ENCODE measurements around the gene ACBD6. TPM values are rescaled to one million over a fixed set of nuclear protein-coding genes. Genes with fewer than 3 reads are reported as not detected.

Gene ACBD6
- total RNA-seq, 1 donor from 2014 or later: 49.8 TPM

- intact Hi-C loops (cut with micrococcal nuclease): no loop called here
- Mint-ChIP-seq H3K27ac (no peak overlapping the region), H3K4me3 (no peak overlapping the region), H3K36me3 (ENCODE audit: low read depth) (peaks cover 9% of the 10 kb centered on the region), H3K4me1 (peaks cover 7% of the 10 kb centered on the region), H3K9me3 (peaks cover 6% of the 10 kb centered on the region), H3K27me3 (no peaks in the 10 kb centered on the region)
- no peak for DNase-seq
Observed at GRCh38 chr1:180372728-180373127, 129.6 kb downstream of the ACBD6 start.

- intact Hi-C loops (cut with micrococcal nuclease): no loop called here
- Mint-ChIP-seq H3K4me3 (no peak overlapping the region), H3K9me3 (no peaks in the 10 kb centered on the region), H3K4me1 (peaks cover 7% of the 10 kb centered on the region), H3K27me3 (no peaks in the 10 kb centered on the region), H3K36me3 (ENCODE audit: low read depth) (no peaks in the 10 kb centered on the region), H3K27ac (no peak overlapping the region)
- DNase-seq: no peak
Observed at GRCh38 chr1:180370597-180370996, 131.8 kb downstream of the ACBD6 start.

GRCh38 chr1:180370188-180370587 is 132.2 kb downstream of the ACBD6 start:
- H3K4me1 Mint-ChIP-seq: peaks cover 7% of the 10 kb centered on the region
- H3K27me3 Mint-ChIP-seq: no peaks in the 10 kb centered on the region
- H3K9me3 Mint-ChIP-seq: no peaks in the 10 kb centered on the region
- H3K27ac Mint-ChIP-seq: no peak overlapping the region
- no peaks in the 10 kb centered on the region for H3K36me3 Mint-ChIP-seq (ENCODE audit: low read depth)
- DNase-seq: no peak
- intact Hi-C loops (cut with micrococcal nuclease): no loop called here
- no peak overlapping the region for H3K4me3 Mint-ChIP-seq

- Mint-ChIP-seq H3K9me3 (no peaks in the 10 kb centered on the region), H3K4me3 (no peak overlapping the region), H3K36me3 (ENCODE audit: low read depth) (no peaks in the 10 kb centered on the region), H3K27me3 (no peaks in the 10 kb centered on the region), H3K4me1 (peaks cover 7% of the 10 kb centered on the region), H3K27ac (no peak overlapping the region)
- intact Hi-C loops (cut with micrococcal nuclease): loop anchor here (5.0 kb wide), 1 partner anchor 48 kb away; no protein-coding TSS in a partner anchor
- DNase-seq: no peak
Observed at GRCh38 chr1:180369061-180369460, 133.3 kb downstream of the ACBD6 start.

GRCh38 chr1:180366371-180367068 is 135.9 kb downstream of the ACBD6 start:
- DNase-seq: no peak
- H3K27ac Mint-ChIP-seq: no peak overlapping the region
- intact Hi-C loops (cut with micrococcal nuclease): loop anchor here (5.0 kb wide), 1 partner anchor 51 kb away; no protein-coding TSS in a partner anchor
- H3K4me1 Mint-ChIP-seq: peaks cover 5% of the 10 kb centered on the region
- H3K9me3 Mint-ChIP-seq: no peaks in the 10 kb centered on the region
- no peak overlapping the region for H3K4me3 Mint-ChIP-seq
- H3K36me3 Mint-ChIP-seq (ENCODE audit: low read depth): no peaks in the 10 kb centered on the region
- no peaks in the 10 kb centered on the region for H3K27me3 Mint-ChIP-seq

GRCh38 chr1:180365039-180365438 is 137.3 kb downstream of the ACBD6 start:
- no peak for DNase-seq
- intact Hi-C loops (cut with micrococcal nuclease): loop anchor here (5.0 kb wide), 1 partner anchor 52 kb away; no protein-coding TSS in a partner anchor
- H3K27me3 Mint-ChIP-seq: no peaks in the 10 kb centered on the region
- H3K9me3 Mint-ChIP-seq: no peaks in the 10 kb centered on the region
- no peaks in the 10 kb centered on the region for H3K36me3 Mint-ChIP-seq (ENCODE audit: low read depth)
- no peak overlapping the region for H3K27ac Mint-ChIP-seq
- no peak overlapping the region for H3K4me3 Mint-ChIP-seq
- peaks cover 3% of the 10 kb centered on the region for H3K4me1 Mint-ChIP-seq

- Mint-ChIP-seq H3K9me3 (no peaks in the 10 kb centered on the region), H3K4me1 (no peaks in the 10 kb centered on the region), H3K36me3 (ENCODE audit: low read depth) (no peaks in the 10 kb centered on the region), H3K4me3 (no peak overlapping the region), H3K27ac (no peak overlapping the region), H3K27me3 (no peaks in the 10 kb centered on the region)
- DNase-seq: no peak
- intact Hi-C loops (cut with micrococcal nuclease): no loop called here
Observed at GRCh38 chr1:180363246-180363995, 139.0 kb downstream of the ACBD6 start.

GRCh38 chr1:180360333-180361075 is 141.9 kb downstream of the ACBD6 start:
- Mint-ChIP-seq H3K4me3 (no peak overlapping the region), H3K9me3 (no peaks in the 10 kb centered on the region), H3K36me3 (ENCODE audit: low read depth) (no peaks in the 10 kb centered on the region), H3K27ac (no peak overlapping the region), H3K27me3 (no peaks in the 10 kb centered on the region), H3K4me1 (no peaks in the 10 kb centered on the region)
- intact Hi-C loops (cut with micrococcal nuclease): no loop called here
- no peak for DNase-seq

GRCh38 chr1:180358649-180359048 is 143.7 kb downstream of the ACBD6 start:
- Mint-ChIP-seq H3K27ac (no peak overlapping the region), H3K27me3 (no peaks in the 10 kb centered on the region), H3K4me1 (no peaks in the 10 kb centered on the region), H3K36me3 (ENCODE audit: low read depth) (no peaks in the 10 kb centered on the region), H3K4me3 (no peak overlapping the region), H3K9me3 (no peaks in the 10 kb centered on the region)
- intact Hi-C loops (cut with micrococcal nuclease): no loop called here
- no peak for DNase-seq

GRCh38 chr1:180353945-180354344 is 148.4 kb downstream of the ACBD6 start:
- no peak for DNase-seq
- H3K27me3 Mint-ChIP-seq: no peaks in the 10 kb centered on the region
- intact Hi-C loops (cut with micrococcal nuclease): no loop called here
- H3K4me1 Mint-ChIP-seq: no peaks in the 10 kb centered on the region
- no peaks in the 10 kb centered on the region for H3K9me3 Mint-ChIP-seq
- H3K36me3 Mint-ChIP-seq (ENCODE audit: low read depth): no peaks in the 10 kb centered on the region
- H3K4me3 Mint-ChIP-seq: no peak overlapping the region
- H3K27ac Mint-ChIP-seq: no peak overlapping the region

- Mint-ChIP-seq H3K27ac (no peak overlapping the region), H3K36me3 (ENCODE audit: low read depth) (no peaks in the 10 kb centered on the region), H3K4me1 (no peaks in the 10 kb centered on the region), H3K4me3 (no peak overlapping the region), H3K27me3 (no peaks in the 10 kb centered on the region), H3K9me3 (no peaks in the 10 kb centered on the region)
- intact Hi-C loops (cut with micrococcal nuclease): no loop called here
- no peak for DNase-seq
Observed at GRCh38 chr1:180352588-180352987, 149.8 kb downstream of the ACBD6 start.

- no peaks in the 10 kb centered on the region for H3K9me3 Mint-ChIP-seq
- H3K27me3 Mint-ChIP-seq: no peaks in the 10 kb centered on the region
- H3K4me1 Mint-ChIP-seq: no peaks in the 10 kb centered on the region
- no peak overlapping the region for H3K4me3 Mint-ChIP-seq
- DNase-seq: no peak
- H3K36me3 Mint-ChIP-seq (ENCODE audit: low read depth): no peaks in the 10 kb centered on the region
- intact Hi-C loops (cut with micrococcal nuclease): no loop called here
- H3K27ac Mint-ChIP-seq: no peak overlapping the region
Observed at GRCh38 chr1:180352021-180352420, 150.4 kb downstream of the ACBD6 start.

- no peak for DNase-seq
- H3K27ac Mint-ChIP-seq: no peak overlapping the region
- H3K36me3 Mint-ChIP-seq (ENCODE audit: low read depth): no peaks in the 10 kb centered on the region
- H3K9me3 Mint-ChIP-seq: peaks cover 2% of the 10 kb centered on the region
- no peaks in the 10 kb centered on the region for H3K4me1 Mint-ChIP-seq
- no peak overlapping the region for H3K4me3 Mint-ChIP-seq
- H3K27me3 Mint-ChIP-seq: no peaks in the 10 kb centered on the region
- intact Hi-C loops (cut with micrococcal nuclease): no loop called here
Observed at GRCh38 chr1:180345148-180345547, 157.2 kb downstream of the ACBD6 start.
